K562 (cell line): Measurements from ENCODE around the gene E2F3.

Experiments
- CBX5 ChIP-seq: IDR thresholded peaks from 2 replicates; pipeline ENCODE4 v1.6.1; 2014; ENCODE audit warnings: low read depth, borderline replicate concordance
- KDM4B ChIP-seq, 2 experiments: fragments of 450-650 bp in 1 of 2; sonication (generic) in 1 of 2; IDR thresholded peaks; 2 replicates each; pipeline ENCODE4 v1.6.1; 2016 to 2017; ENCODE audit warnings: borderline replicate concordance in 2 of 2, antibody characterized with exemption in 1 of 2, low read depth in 1 of 2, mild to moderate bottlenecking in 1 of 2
- MAZ ChIP-seq, 2 experiments: fragments of 450-650 bp in 1 of 2; sonication (generic) in 1 of 2; formaldehyde crosslinking; IDR thresholded peaks in 1 of 2; conservative IDR thresholded peaks in 1 of 2; 2 replicates each; pipeline versions ENCODE4 v1.4.0 to v1.5.0; 2020; ENCODE audit warnings: mild to moderate bottlenecking in 1 of 2, missing genetic modification reagents in 1 of 2
- NCOR1 ChIP-seq: fragments of 450-650 bp; IDR thresholded peaks from 2 replicates; pipeline ENCODE4 v1.6.1; 2016; ENCODE audit warnings: mild to moderate bottlenecking, moderate library complexity
- RBFOX2 ChIP-seq: fragments of 200-400 bp; formaldehyde crosslinking; IDR thresholded peaks from 2 replicates; pipeline ENCODE4 v1.6.1; 2017; ENCODE audit warnings: low read depth, mild to moderate bottlenecking, low read length, moderate library complexity
- ZFPM2 ChIP-seq: fragments of 250-450 bp; sonication (Bioruptor Pico); IDR thresholded peaks from 2 replicates; pipeline ENCODE4 v1.5.1; 2022; ENCODE audit warnings: mild to moderate bottlenecking
- ZNF253 ChIP-seq: fragments of 250-450 bp; sonication (Bioruptor Pico); conservative IDR thresholded peaks from 2 replicates; pipeline ENCODE4 v1.6.1; 2021; ENCODE audit warnings: mild to moderate bottlenecking
- TF ChIP-seq, protein P1 (sequence below): fragments of 250-450 bp; sonication (Bioruptor Pico); IDR thresholded peaks from 2 replicates; pipeline ENCODE4 v1.4.0; 2020
- TF ChIP-seq, protein P2 (sequence below), 2 experiments: fragments of 450-650 bp; formaldehyde crosslinking in 1 of 2; IDR thresholded peaks; 2 replicates each; pipeline versions ENCODE4 v1.4.0 to v1.6.1; 2014 to 2020; ENCODE audit warnings: mild to moderate bottlenecking in 2 of 2, borderline replicate concordance in 1 of 2, low read depth in 1 of 2
- TF ChIP-seq, protein P3 (sequence below): sonication (generic); formaldehyde crosslinking; IDR thresholded peaks from 2 replicates; pipeline ENCODE4 v1.9.0; 2022; ENCODE audit warnings: mild to moderate bottlenecking, missing genetic modification reagents
- TF ChIP-seq, protein P4 (sequence below): fragments of 450-650 bp; IDR thresholded peaks from 2 replicates; pipeline ENCODE4 v1.7.1; 2018; ENCODE audit warnings: mild to moderate bottlenecking, low read depth; ENCODE audit not compliant: partially characterized antibody

DNA sequence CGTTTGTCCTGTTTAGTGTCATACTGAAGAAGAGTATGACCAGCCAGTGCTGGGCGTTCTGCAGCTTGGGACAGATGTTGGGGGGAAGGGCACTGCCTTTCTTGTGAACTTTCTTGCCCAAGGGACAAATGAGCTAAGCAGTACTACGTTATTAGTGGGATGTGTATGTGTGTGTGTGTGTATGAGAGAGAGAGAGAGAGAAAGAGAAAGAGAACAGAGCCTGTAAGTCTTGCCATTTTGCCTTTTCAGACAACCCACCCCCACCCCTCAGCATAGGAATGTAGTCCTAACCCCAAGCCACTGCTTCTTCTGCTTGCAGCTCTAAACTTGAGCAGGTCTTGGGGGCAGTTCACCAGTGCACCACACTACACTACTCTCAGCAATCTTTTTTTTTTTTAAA lies 45.5 kb downstream of the E2F3 start:
- TF ChIP-seq MAZ (CRISPR knock-in tag; conservative IDR thresholded peaks at IDR 0.05 in 1 of 2, IDR thresholded peaks at IDR 0.05 in 1 of 2) = no peak
- TF ChIP-seq, protein P1, sequence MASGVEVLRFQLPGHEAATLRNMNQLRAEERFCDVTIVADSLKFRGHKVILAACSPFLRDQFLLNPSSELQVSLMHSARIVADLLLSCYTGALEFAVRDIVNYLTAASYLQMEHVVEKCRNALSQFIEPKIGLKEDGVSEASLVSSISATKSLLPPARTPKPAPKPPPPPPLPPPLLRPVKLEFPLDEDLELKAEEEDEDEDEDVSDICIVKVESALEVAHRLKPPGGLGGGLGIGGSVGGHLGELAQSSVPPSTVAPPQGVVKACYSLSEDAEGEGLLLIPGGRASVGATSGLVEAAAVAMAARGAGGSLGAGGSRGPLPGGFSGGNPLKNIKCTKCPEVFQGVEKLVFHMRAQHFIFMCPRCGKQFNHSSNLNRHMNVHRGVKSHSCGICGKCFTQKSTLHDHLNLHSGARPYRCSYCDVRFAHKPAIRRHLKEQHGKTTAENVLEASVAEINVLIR (CRISPR knock-in tag) = no peak
- no peak for TF ChIP-seq ZFPM2 (CRISPR knock-in tag)
- TF ChIP-seq, protein P2, sequence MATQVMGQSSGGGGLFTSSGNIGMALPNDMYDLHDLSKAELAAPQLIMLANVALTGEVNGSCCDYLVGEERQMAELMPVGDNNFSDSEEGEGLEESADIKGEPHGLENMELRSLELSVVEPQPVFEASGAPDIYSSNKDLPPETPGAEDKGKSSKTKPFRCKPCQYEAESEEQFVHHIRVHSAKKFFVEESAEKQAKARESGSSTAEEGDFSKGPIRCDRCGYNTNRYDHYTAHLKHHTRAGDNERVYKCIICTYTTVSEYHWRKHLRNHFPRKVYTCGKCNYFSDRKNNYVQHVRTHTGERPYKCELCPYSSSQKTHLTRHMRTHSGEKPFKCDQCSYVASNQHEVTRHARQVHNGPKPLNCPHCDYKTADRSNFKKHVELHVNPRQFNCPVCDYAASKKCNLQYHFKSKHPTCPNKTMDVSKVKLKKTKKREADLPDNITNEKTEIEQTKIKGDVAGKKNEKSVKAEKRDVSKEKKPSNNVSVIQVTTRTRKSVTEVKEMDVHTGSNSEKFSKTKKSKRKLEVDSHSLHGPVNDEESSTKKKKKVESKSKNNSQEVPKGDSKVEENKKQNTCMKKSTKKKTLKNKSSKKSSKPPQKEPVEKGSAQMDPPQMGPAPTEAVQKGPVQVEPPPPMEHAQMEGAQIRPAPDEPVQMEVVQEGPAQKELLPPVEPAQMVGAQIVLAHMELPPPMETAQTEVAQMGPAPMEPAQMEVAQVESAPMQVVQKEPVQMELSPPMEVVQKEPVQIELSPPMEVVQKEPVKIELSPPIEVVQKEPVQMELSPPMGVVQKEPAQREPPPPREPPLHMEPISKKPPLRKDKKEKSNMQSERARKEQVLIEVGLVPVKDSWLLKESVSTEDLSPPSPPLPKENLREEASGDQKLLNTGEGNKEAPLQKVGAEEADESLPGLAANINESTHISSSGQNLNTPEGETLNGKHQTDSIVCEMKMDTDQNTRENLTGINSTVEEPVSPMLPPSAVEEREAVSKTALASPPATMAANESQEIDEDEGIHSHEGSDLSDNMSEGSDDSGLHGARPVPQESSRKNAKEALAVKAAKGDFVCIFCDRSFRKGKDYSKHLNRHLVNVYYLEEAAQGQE (IDR thresholded peaks at IDR 0.05; ENCODE audit: borderline replicate concordance) = no peak
- TF ChIP-seq, protein P2 (CRISPR knock-in tag; IDR thresholded peaks at IDR 0.05; ENCODE audit: low read depth) = no peak
- no peak for TF ChIP-seq NCOR1
- no peak for TF ChIP-seq ZNF253 (CRISPR knock-in tag)
- TF ChIP-seq CBX5 = no peak
- no peak for TF ChIP-seq KDM4B (IDR thresholded peaks at IDR 0.05; ENCODE audit: borderline replicate concordance in 2 of 2, low read depth in 1 of 2)
- TF ChIP-seq, protein P3, sequence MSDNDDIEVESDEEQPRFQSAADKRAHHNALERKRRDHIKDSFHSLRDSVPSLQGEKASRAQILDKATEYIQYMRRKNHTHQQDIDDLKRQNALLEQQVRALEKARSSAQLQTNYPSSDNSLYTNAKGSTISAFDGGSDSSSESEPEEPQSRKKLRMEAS = no peak
- TF ChIP-seq RBFOX2 = no peak
- TF ChIP-seq, protein P4, sequence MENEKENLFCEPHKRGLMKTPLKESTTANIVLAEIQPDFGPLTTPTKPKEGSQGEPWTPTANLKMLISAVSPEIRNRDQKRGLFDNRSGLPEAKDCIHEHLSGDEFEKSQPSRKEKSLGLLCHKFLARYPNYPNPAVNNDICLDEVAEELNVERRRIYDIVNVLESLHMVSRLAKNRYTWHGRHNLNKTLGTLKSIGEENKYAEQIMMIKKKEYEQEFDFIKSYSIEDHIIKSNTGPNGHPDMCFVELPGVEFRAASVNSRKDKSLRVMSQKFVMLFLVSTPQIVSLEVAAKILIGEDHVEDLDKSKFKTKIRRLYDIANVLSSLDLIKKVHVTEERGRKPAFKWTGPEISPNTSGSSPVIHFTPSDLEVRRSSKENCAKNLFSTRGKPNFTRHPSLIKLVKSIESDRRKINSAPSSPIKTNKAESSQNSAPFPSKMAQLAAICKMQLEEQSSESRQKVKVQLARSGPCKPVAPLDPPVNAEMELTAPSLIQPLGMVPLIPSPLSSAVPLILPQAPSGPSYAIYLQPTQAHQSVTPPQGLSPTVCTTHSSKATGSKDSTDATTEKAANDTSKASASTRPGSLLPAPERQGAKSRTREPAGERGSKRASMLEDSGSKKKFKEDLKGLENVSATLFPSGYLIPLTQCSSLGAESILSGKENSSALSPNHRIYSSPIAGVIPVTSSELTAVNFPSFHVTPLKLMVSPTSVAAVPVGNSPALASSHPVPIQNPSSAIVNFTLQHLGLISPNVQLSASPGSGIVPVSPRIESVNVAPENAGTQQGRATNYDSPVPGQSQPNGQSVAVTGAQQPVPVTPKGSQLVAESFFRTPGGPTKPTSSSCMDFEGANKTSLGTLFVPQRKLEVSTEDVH = no peak
